NK-92 (cell line): ENCODE results near the gene TNIK.

Experiments
- DNase-seq: peaks from one replicate; lab custom pipeline; 2025; ENCODE audit not compliant: unreplicated experiment; lab: John Stamatoyannopoulos, UW

Gene TNIK

DNA sequence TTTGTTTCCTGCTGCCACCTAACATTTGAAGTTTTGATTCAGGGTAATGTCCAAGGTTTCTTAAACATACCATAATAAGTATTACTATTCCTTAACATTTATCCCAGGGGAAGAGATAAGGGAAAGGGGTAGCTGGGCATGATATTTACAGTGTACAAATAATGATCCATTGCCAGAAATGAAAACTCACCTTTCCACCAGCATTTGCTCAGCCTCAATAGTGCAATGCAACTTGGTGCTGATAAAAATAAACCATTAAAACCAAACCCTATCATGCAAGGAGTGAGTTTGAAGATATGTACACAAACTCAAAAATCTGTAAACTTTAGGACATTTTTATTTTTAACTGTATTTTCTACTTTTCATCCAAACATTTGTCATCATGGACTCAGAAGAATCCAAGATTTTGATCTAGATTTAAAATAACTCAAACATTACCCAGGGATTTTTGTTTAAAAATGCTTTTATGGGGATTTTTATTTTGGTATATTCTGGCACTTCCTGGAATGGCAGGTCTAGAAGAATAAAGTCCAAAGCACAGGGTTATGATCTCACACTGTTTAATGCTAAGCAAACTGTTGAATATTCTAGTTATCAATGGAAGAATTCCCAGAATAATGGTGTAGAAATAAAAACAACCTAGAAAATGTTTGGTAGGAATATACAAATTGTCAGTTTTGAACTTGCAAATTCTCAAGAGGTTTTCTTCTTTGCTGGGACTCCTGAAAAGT, 401.2 kb downstream of the TNIK start:
- no peak for DNase-seq

DNA sequence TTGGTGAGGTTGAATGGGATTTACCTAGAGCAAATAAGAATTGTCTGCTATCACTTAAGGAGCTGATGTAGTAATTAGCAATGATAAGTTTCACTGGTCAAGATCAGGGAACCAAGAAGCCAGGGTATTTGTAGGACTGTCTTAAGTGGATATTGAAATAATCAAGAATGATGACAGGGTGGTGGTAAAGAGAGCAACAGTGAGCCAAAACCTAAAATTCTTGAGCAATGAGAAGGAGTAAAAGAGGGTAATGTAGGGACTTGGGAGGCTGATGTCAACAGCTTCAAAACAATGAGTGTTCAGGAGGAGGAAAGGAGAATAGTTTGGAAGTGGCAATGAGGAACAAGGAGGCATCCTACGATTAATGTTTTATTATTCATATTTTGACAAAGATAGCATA, 402.1 kb downstream of the TNIK start:
- DNase-seq, result no peak

DNA sequence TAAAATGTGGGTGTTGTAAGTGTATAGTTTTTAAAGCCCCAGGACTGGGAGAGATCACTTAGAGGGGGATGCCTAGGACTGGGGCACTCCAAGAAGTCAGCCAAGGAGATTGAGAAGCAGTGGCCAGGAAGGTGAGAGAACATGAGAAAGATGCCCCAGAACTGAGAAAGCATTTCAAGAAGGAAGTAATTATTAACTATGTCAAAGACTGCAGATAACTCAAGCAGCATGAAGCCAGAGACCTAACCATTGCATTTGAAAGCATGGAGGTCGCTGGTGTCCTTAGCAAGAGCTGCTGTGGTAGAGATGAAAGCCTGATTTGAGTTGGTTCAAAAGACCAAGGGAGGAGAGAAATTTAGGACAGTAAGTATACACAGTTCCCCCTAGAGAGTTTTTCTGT, 403.1 kb downstream of the TNIK start:
- no peak for DNase-seq

- no peak for DNase-seq
These were observed 403.7 kb downstream of the TNIK start for GRCh38 chr3:171056528-171056927.

- no peak for DNase-seq
These were observed 404.6 kb downstream of the TNIK start for GRCh38 chr3:171055336-171056178.

GRCh38 chr3:171054921-171055320, 405.3 kb downstream of the TNIK start:
- DNase-seq, result no peak

- no peak for DNase-seq
These were observed 406.0 kb downstream of the TNIK start for GRCh38 chr3:171054231-171054630.

DNA sequence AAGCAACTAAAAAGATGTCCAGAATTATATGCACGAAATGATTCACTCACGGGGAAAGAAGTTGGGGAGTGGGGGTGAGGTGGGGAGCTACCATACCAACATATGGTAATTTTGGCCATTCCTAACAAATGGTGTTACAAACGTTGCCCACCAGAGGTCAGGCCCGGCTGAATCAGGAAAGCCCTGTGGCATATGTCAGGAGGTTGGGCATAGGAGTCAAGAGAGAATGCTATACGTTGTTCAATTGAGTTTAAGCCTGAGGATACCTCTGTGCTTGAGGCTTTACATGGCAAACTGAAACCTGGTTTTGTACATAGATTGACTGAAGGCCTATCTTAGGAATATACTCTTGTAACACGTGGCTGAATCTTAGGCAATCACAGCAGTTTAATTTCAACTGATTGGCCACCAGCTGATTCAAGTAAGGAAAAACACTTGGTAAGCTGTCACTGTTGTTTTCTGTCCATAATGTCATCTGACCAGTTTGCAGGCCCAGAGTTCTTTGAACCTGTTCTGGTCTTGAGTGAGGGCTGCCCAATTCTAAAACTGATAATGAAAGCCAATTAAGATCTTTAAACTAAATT, 410.3 kb downstream of the TNIK start:
- no peak for DNase-seq

DNA sequence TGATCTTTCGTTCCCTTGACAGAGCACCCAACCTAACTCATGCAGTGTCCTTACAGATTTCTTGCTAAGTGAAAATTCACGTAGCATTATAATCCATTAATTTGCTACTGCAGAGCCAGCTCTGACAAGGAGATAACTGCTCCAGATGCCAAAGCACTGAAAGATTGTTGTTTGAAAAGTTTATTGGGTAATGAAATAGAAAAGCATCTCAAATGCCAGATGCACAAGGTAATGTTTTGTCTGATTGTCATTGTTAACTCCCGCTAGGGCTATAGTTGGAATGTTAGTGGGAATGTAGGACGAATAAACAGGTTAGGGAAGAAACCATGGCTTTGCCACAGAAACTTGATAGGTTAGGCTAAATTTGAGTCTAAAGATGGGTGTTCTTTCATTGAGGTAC, 413.4 kb downstream of the TNIK start:
- no peak for DNase-seq

GRCh38 chr3:171044835-171045793, 415.1 kb downstream of the TNIK start:
- DNase-seq, result no peak

GRCh38 chr3:171044384-171044783, 415.8 kb downstream of the TNIK start:
- no peak for DNase-seq

- no peak for DNase-seq
These were observed 420.5 kb downstream of the TNIK start for GRCh38 chr3:171039674-171040073.

DNA sequence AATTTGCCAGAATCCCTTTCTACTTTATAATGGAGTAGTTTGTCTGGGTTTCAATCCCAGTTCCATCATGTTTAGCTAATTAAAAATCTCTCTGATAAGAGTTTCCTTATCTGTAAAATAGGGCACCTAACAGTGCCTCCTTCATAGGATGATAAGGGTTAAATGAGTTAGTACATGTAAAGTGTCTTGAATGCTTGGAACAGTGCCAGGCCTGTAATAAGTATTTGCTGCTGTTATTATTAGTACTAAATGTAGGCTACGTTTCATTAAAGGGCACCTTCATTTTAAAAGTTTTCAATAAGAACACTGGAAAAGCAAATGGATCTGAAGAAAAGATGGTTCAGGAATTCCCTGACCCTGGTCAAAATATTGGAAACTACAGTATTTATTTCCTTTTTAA, 421.9 kb downstream of the TNIK start:
- no peak for DNase-seq

DNA sequence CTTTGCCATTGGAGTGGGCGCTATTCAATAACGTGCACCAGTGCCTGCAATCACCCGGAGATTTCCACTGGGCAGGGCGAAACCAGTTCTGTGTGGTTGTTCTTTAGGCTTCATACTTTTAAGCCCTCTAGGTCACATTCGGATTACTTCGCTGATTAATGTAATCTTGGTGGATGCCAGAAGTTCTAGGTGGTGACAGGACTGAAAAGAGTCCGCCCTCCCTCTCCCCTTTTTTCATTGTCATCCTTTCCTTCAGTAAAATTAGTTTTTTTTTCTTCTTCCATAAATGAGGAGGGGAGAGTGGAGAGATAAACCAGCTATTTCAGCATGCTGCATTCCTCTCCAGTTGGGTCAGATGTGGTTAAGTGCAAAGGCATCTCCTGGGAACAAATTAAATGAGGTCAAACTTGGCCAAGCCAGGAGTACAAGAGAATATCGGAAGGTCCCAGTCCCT, 431.4 kb downstream of the TNIK start:
- DNase-seq, result no peak

GRCh38 chr3:171028025-171028778, 432.0 kb downstream of the TNIK start:
- no peak for DNase-seq

GRCh38 chr3:171026597-171027293, 433.5 kb downstream of the TNIK start, which contains the start of gene SLC2A2:
Gene SLC2A2 (minus strand): TSS chr3:171026720. CDS start chr3:171026670, 50 bp downstream.
- no peak for DNase-seq

DNA sequence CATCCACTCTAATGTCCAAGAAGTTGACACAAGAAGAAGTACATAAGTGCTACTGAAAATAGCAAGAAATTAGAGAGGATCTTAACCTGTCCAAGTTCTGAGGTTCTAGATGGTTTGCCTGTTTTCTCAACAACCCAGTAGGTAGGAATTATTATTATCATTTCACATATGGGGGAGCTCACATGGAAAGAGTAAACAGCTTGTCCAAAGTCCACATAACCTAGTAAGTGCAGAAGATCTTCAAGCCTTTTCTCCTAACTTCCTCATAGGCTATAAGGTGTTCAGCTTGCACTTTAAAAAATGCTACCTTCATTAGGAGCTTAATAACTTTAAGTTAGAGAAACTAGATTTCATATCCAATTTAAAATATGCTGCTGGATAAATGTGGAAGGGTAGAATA, 436.6 kb downstream of the TNIK start:
- DNase-seq, result no peak

- no peak for DNase-seq
These were observed 438.8 kb downstream of the TNIK start for GRCh38 chr3:171021377-171021776.

- DNase-seq, result no peak
These were observed 441.9 kb downstream of the TNIK start for GRCh38 chr3:171018156-171018935.
